Measurements from ENCODE around the gene VPREB3. TPM values are rescaled to one million over a fixed set of nuclear protein-coding genes. Genes with fewer than 3 reads are reported as not detected.

Gene VPREB3
- total RNA-seq, 1 experiment from 2014 or later = 2.4 TPM

GRCh38 chr22:23789638-23790037, 35.4 kb upstream of the VPREB3 start (continued):
- no peak for TF ChIP-seq CTCF (IDR thresholded peaks at IDR 0.05 in 2 of 3, conservative IDR thresholded peaks at IDR 0.05 in 1 of 3; ENCODE audit: borderline replicate concordance in 1 of 3, insufficient read depth in 1 of 3, low read depth in 2 of 3, low read length in 2 of 3)
- TF ChIP-seq POLR2AphosphoS5 (IDR thresholded peaks at IDR 0.05; ENCODE audit: low read depth, low read length) = no peak
- TF ChIP-seq ZNF274 (IDR thresholded peaks at IDR 0.05; ENCODE audit: low read depth, low read length) = no peak
- no peak for TF ChIP-seq CBX3 (IDR thresholded peaks at IDR 0.05; ENCODE audit: low read depth)
- no peak for TF ChIP-seq YY1 (IDR thresholded peaks at IDR 0.05; ENCODE audit: extremely low read depth, insufficient replicate concordance, low read depth, low read length)
- TF ChIP-seq CEBPB (IDR thresholded peaks at IDR 0.05; ENCODE audit: low read depth) = no peak
- TF ChIP-seq SRF (IDR thresholded peaks at IDR 0.05; ENCODE audit: low read depth) = no peak

- BruUV-seq (replicated peaks) = no TSS peak
- intact Hi-C loops (cut with micrococcal nuclease) = no loop called here
- peaks cover 0 to 5% of the 10 kb centered on the region in 2 experiments; a peak in 1 of 4 replicates for H3K36me3 ChIP-seq (ENCODE audit: control insufficient read depth in 1 of 2, insufficient read depth in 2 of 2, low read length in 2 of 2)
- TF ChIP-seq TCF7L2 (IDR thresholded peaks at IDR 0.05; ENCODE audit: borderline replicate concordance, extremely low read depth, insufficient read depth, insufficient read length) (no peak), CBX3 (IDR thresholded peaks at IDR 0.05; ENCODE audit: low read depth) (no peak), REST (IDR thresholded peaks at IDR 0.05; ENCODE audit: low read depth) (no peak), POLR2AphosphoS5 (IDR thresholded peaks at IDR 0.05; ENCODE audit: low read depth, low read length) (no peak), ELF1 (IDR thresholded peaks at IDR 0.05; ENCODE audit: borderline replicate concordance, low read depth) (no peak), SIN3A (IDR thresholded peaks at IDR 0.05; ENCODE audit: low read depth) (no peak), ZNF274 (IDR thresholded peaks at IDR 0.05; ENCODE audit: low read depth, low read length) (no peak), FOSL1 (IDR thresholded peaks at IDR 0.05; ENCODE audit: low read depth) (no peak), SRF (IDR thresholded peaks at IDR 0.05; ENCODE audit: low read depth) (no peak), POLR2A (IDR thresholded peaks at IDR 0.05; ENCODE audit: borderline replicate concordance, extremely low read depth, insufficient read depth, insufficient read length) (no peak), YY1 (IDR thresholded peaks at IDR 0.05; ENCODE audit: extremely low read depth, insufficient replicate concordance, low read depth, low read length) (no peak), JUND (IDR thresholded peaks at IDR 0.05) (no peak), SP1 (IDR thresholded peaks at IDR 0.05; ENCODE audit: low read depth) (no peak), RAD21 (IDR thresholded peaks at IDR 0.05; ENCODE audit: low read depth) (no peak), CTCF (IDR thresholded peaks at IDR 0.05 in 2 of 3, conservative IDR thresholded peaks at IDR 0.05 in 1 of 3; ENCODE audit: borderline replicate concordance in 1 of 3, insufficient read depth in 1 of 3, low read depth in 2 of 3, low read length in 2 of 3) (no peak)
- no peak overlapping the region for H3K4me2 ChIP-seq (ENCODE audit: low read length)
- ATAC-seq (no peak), DNase-seq (ENCODE audit: low read depth, low spot score) (no peak)
- ChIA-PET CTCF (interaction anchor here (0.6 kb wide), 1 partner anchor 593 kb away, joined by 3 read pairs; no protein-coding TSS in a partner anchor), RAD21 (ENCODE audit: low non-redundant PET in 1 of 2, low total read pairs in 2 of 2, uncharacterized antibody in 2 of 2, unreplicated experiment in 2 of 2) (no interaction called here), POLR2A (interaction anchor here (2.6 kb wide), 1 partner anchor 18 kb away, joined by 8 read pairs; no protein-coding TSS in a partner anchor)
- no peak overlapping the region for H3K4me3 ChIP-seq (replicated peaks in 1 of 2; ENCODE audit: low read depth in 1 of 2, low read length in 2 of 2)
- peaks cover 8% of the 10 kb centered on the region; the same call in 1 of the 2 replicates for H4K20me1 ChIP-seq (ENCODE audit: insufficient read depth)
- no peaks in the 10 kb centered on the region for H3K27me3 ChIP-seq (ENCODE audit: insufficient read depth, low read length)
- peaks cover 61% of the 10 kb centered on the region for H3K79me2 ChIP-seq (ENCODE audit: insufficient read depth, low read length)
- no peak overlapping the region for H3K9ac ChIP-seq (ENCODE audit: low read length)
- H2AFZ ChIP-seq (ENCODE audit: low read depth, low read length, poor library complexity, severe bottlenecking) = no peak overlapping the region
- H3K4me1 ChIP-seq (ENCODE audit: control insufficient read depth in 1 of 2, insufficient read depth in 2 of 2, low read length in 2 of 2) = peaks cover 11 to 24% of the 10 kb centered on the region in 2 experiments; a peak in 3 of 4 replicates
- no peak overlapping the region for H3K27ac ChIP-seq (ENCODE audit: low read depth, low read length)
- H3K9me3 ChIP-seq (ENCODE audit: control insufficient read depth in 1 of 2, insufficient read depth in 1 of 2, low read depth in 1 of 2, low read length in 2 of 2) = no peaks in the 10 kb centered on the region
- H3K9me2 ChIP-seq (ENCODE audit: insufficient read depth) = no peaks in the 10 kb centered on the region
Observed at GRCh38 chr22:23789121-23789520, 34.9 kb upstream of the VPREB3 start.

All from HCT116 (cell line).